ENCODE measurements around the gene PHF11. TPM values are rescaled to one million over a fixed set of nuclear protein-coding genes. Genes with fewer than 3 reads are reported as not detected.
A peak's percentile ranks its signal among the peaks of the same experiment; 100 is the strongest.

Gene PHF11
- total and polyA plus RNA-seq, 2 of the 13 experiments (the other 11 are each of a cell fraction or from before 2014, with no cell fraction given): 15.8 to 22.0 TPM

DNA sequence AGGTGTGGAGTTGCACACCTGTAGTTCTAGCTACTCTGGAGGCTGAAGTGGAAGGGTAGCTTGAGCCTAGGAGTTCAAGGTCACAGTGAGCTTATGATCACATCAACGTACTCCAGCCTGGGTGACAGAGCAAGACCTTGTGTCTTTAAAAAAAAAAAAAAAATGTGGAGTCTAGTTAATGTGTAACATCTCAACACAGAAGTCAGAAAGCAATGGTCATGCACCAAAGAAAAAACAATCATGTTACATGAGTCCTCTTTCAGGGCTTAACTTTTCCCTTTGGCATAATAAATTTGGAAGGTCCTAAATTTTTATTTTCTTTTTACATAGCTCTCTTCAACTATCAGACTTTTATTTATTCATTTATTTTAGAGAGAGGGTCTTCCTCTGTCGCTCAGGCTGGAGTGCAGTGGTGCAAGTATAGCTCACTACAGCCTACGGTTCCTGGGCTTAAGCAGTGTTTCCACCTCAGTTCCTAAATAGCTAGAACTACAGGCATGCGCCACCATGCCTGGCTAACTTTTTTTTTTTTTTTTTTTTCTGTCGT is 29.4 kb upstream of the PHF11 start (continued):
- TF ChIP-seq PHF20 (CRISPR knock-in tag; IDR thresholded peaks at IDR 0.05) (no peak), AHR (CRISPR knock-in tag; IDR thresholded peaks at IDR 0.05) (no peak), RELA (CRISPR knock-in tag; IDR thresholded peaks at IDR 0.05) (no peak), NCOR1 (IDR thresholded peaks at IDR 0.05; ENCODE audit: borderline replicate concordance, low read length) (peak; percentile 66; the same call in 1 of the 2 replicates), ZNF205 (CRISPR knock-in tag; IDR thresholded peaks at IDR 0.05) (no peak), ZNF724P (CRISPR knock-in tag; IDR thresholded peaks at IDR 0.05; ENCODE audit: borderline replicate concordance) (no peak), RAD51 (IDR thresholded peaks at IDR 0.05; ENCODE audit: borderline replicate concordance) (no peak), KLF12 (CRISPR knock-in tag; IDR thresholded peaks at IDR 0.05; ENCODE audit: borderline replicate concordance) (no peak), CENPT (CRISPR knock-in tag; IDR thresholded peaks at IDR 0.05; ENCODE audit: low read depth) (no peak), NONO (IDR thresholded peaks at IDR 0.05) (no peak), NONO (CRISPR knock-in tag; conservative IDR thresholded peaks at IDR 0.05) (no peak), ZNF570 (CRISPR knock-in tag; IDR thresholded peaks at IDR 0.05; ENCODE audit: borderline replicate concordance) (no peak), MXI1 (IDR thresholded peaks at IDR 0.05; ENCODE audit: borderline replicate concordance, low read depth, low read length) (no peak), CHD2 (IDR thresholded peaks at IDR 0.05; ENCODE audit: low read depth, low read length) (no peak), RNF2 (conservative IDR thresholded peaks at IDR 0.05; ENCODE audit: low read depth) (no peak), TEAD3 (CRISPR knock-in tag; optimal IDR thresholded peaks at IDR 0.05; ENCODE audit: borderline replicate concordance) (peak; percentile 28), SOX6 (IDR thresholded peaks at IDR 0.05) (no peak), SOX6 (CRISPR knock-in tag; IDR thresholded peaks at IDR 0.05) (peak; percentile 68; the same call in 1 of the 2 replicates), BCL6 (CRISPR knock-in tag; IDR thresholded peaks at IDR 0.05) (no peak), POGZ (CRISPR knock-in tag; IDR thresholded peaks at IDR 0.05) (0 out of 2 replicates have a peak, but pooled peaks have one; percentile 5), MTF1 (CRISPR knock-in tag; IDR thresholded peaks at IDR 0.05) (no peak), THYN1 (CRISPR knock-in tag; IDR thresholded peaks at IDR 0.05; ENCODE audit: borderline replicate concordance, low read depth) (no peak)
- TF ChIP-seq, protein P1, sequence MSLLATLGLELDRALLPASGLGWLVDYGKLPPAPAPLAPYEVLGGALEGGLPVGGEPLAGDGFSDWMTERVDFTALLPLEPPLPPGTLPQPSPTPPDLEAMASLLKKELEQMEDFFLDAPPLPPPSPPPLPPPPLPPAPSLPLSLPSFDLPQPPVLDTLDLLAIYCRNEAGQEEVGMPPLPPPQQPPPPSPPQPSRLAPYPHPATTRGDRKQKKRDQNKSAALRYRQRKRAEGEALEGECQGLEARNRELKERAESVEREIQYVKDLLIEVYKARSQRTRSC (CRISPR knock-in tag; IDR thresholded peaks at IDR 0.05; ENCODE audit: low read depth): no peak
- TF ChIP-seq, protein P2, sequence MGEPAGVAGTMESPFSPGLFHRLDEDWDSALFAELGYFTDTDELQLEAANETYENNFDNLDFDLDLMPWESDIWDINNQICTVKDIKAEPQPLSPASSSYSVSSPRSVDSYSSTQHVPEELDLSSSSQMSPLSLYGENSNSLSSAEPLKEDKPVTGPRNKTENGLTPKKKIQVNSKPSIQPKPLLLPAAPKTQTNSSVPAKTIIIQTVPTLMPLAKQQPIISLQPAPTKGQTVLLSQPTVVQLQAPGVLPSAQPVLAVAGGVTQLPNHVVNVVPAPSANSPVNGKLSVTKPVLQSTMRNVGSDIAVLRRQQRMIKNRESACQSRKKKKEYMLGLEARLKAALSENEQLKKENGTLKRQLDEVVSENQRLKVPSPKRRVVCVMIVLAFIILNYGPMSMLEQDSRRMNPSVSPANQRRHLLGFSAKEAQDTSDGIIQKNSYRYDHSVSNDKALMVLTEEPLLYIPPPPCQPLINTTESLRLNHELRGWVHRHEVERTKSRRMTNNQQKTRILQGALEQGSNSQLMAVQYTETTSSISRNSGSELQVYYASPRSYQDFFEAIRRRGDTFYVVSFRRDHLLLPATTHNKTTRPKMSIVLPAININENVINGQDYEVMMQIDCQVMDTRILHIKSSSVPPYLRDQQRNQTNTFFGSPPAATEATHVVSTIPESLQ (CRISPR knock-in tag; conservative IDR thresholded peaks at IDR 0.05): no peak
- TF ChIP-seq, protein P3, sequence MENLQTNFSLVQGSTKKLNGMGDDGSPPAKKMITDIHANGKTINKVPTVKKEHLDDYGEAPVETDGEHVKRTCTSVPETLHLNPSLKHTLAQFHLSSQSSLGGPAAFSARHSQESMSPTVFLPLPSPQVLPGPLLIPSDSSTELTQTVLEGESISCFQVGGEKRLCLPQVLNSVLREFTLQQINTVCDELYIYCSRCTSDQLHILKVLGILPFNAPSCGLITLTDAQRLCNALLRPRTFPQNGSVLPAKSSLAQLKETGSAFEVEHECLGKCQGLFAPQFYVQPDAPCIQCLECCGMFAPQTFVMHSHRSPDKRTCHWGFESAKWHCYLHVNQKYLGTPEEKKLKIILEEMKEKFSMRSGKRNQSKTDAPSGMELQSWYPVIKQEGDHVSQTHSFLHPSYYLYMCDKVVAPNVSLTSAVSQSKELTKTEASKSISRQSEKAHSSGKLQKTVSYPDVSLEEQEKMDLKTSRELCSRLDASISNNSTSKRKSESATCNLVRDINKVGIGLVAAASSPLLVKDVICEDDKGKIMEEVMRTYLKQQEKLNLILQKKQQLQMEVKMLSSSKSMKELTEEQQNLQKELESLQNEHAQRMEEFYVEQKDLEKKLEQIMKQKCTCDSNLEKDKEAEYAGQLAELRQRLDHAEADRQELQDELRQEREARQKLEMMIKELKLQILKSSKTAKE (CRISPR knock-in tag; IDR thresholded peaks at IDR 0.05; ENCODE audit: borderline replicate concordance): no peak
- TF ChIP-seq, protein P4, sequence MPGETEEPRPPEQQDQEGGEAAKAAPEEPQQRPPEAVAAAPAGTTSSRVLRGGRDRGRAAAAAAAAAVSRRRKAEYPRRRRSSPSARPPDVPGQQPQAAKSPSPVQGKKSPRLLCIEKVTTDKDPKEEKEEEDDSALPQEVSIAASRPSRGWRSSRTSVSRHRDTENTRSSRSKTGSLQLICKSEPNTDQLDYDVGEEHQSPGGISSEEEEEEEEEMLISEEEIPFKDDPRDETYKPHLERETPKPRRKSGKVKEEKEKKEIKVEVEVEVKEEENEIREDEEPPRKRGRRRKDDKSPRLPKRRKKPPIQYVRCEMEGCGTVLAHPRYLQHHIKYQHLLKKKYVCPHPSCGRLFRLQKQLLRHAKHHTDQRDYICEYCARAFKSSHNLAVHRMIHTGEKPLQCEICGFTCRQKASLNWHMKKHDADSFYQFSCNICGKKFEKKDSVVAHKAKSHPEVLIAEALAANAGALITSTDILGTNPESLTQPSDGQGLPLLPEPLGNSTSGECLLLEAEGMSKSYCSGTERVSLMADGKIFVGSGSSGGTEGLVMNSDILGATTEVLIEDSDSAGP (CRISPR knock-in tag; IDR thresholded peaks at IDR 0.05; ENCODE audit: borderline replicate concordance): peak; percentile 97

Data from HepG2 (cell line).